H1 (cell line): Measurements from ENCODE around the gene COQ8A. TPM values are rescaled to one million over a fixed set of nuclear protein-coding genes. Genes with fewer than 3 reads are reported as not detected.

Source experiments
- CTCF ChIA-PET: fragments of 300-600 bp; sonication (Branson Sonifier 250); formaldehyde crosslinking; loops from one replicate; lab custom pipeline; 2021; ENCODE audit not compliant: partially characterized antibody; lab: Charles Lee
- POLR2A ChIA-PET: fragments of 300-600 bp; sonication (Branson Sonifier 250); formaldehyde crosslinking; loops from one replicate; lab custom pipeline; 2021; ENCODE audit warnings: inconsistent platforms; ENCODE audit not compliant: partially characterized antibody; lab: Charles Lee
- DNase-seq, 2 experiments: peaks; one replicate each; pipeline versions ENCODE4 v3.0.0 to v3.0.0-alpha.2; 2010 to 2022; ENCODE audit warnings: low spot score in 2 of 2, low read depth in 1 of 2, mixed read lengths in 1 of 2
- FAIRE-seq: peaks from 2 replicates; lab custom pipeline; 2011; peaks lifted over from hg19 to GRCh38; lab: Jason Lieb, UNC
- H2AFZ ChIP-seq: 2 replicates; pipeline ENCODE4 v1.8.1; 2012; ENCODE audit warnings: low read length, inconsistent platforms
- H2AK5ac ChIP-seq: 2 replicates; pipeline ENCODE4 v1.6.1; 2013; ENCODE audit warnings: low read depth, low read length
- H2BK120ac ChIP-seq: replicated peaks from 2 replicates; pipeline ENCODE3; 2013; ENCODE audit warnings: low read depth, low read length, inconsistent platforms
- H2BK12ac ChIP-seq: 2 replicates; pipeline ENCODE4 v1.6.1; 2013; ENCODE audit warnings: low read depth, low read length
- H2BK15ac ChIP-seq: 2 replicates; pipeline ENCODE4 v1.6.1; 2013; ENCODE audit warnings: low read length
- H2BK20ac ChIP-seq: 2 replicates; pipeline ENCODE4 v1.6.1; 2013; ENCODE audit warnings: low read length
- H2BK5ac ChIP-seq: 2 replicates; pipeline ENCODE4 v1.6.1; 2013; ENCODE audit warnings: low read depth, low read length
- H3K14ac ChIP-seq: 2 replicates; pipeline ENCODE4 v1.6.1; 2013; ENCODE audit warnings: inconsistent platforms; ENCODE audit not compliant: insufficient read length
- H3K18ac ChIP-seq: 2 replicates; pipeline ENCODE4 v1.6.1; 2013; ENCODE audit warnings: low read length; ENCODE audit errors: extremely low read depth
- H3K23ac ChIP-seq: 2 replicates; pipeline ENCODE4 v1.6.1; 2013; ENCODE audit warnings: inconsistent platforms; ENCODE audit not compliant: insufficient read length
- H3K23me2 ChIP-seq: 2 replicates; pipeline ENCODE4 v1.6.1; 2013; ENCODE audit warnings: low read depth, low read length
- H3K27ac ChIP-seq: 2 replicates; pipeline ENCODE4 v1.6.1; 2011; ENCODE audit warnings: low read depth, low read length, inconsistent platforms
- H3K27me3 ChIP-seq, 4 experiments: replicated peaks in 1 of 4; 1 replicate in 1 of 4; 2 replicates in 3 of 4; pipeline versions ENCODE4 v1.6.1 to v1.8.1; 2011 to 2013; ENCODE audit warnings: low read length in 3 of 4, mild to moderate bottlenecking in 3 of 4, inconsistent platforms in 2 of 4, mixed read lengths in 2 of 4, moderate library complexity in 1 of 4; ENCODE audit not compliant: control insufficient read depth in 3 of 4, insufficient read depth in 3 of 4; ENCODE audit errors: extremely low read depth in 1 of 4
- H3K36me3 ChIP-seq, 4 experiments: 2 replicates each; pipeline versions ENCODE4 v1.6.1 to v1.8.1; 2011 to 2013; ENCODE audit warnings: mild to moderate bottlenecking in 4 of 4, low read length in 3 of 4, moderate library complexity in 2 of 4, control low read depth in 1 of 4, inconsistent platforms in 1 of 4; ENCODE audit not compliant: insufficient read depth in 4 of 4, control insufficient read depth in 2 of 4
- H3K4ac ChIP-seq: replicated peaks from 2 replicates; pipeline ENCODE3; 2013; ENCODE audit warnings: low read length, low read depth, mixed read lengths, inconsistent platforms; ENCODE audit not compliant: insufficient read length
- H3K4me1 ChIP-seq, 4 experiments: replicated peaks in 1 of 4; 1 replicate in 1 of 4; 2 replicates in 3 of 4; pipeline versions ENCODE4 v1.6.1 to v1.8.1; 2011 to 2013; ENCODE audit warnings: low read length in 3 of 4, inconsistent platforms in 2 of 4, mixed read lengths in 1 of 4; ENCODE audit not compliant: insufficient read depth in 4 of 4, control insufficient read depth in 3 of 4
- H3K4me2 ChIP-seq, 2 experiments: 2 replicates each; pipeline versions ENCODE4 v1.6.1 to v1.8.1; 2011 to 2013; ENCODE audit warnings: low read depth in 2 of 2, low read length in 2 of 2, control low read depth in 1 of 2, inconsistent platforms in 1 of 2, mild to moderate bottlenecking in 1 of 2; ENCODE audit not compliant: insufficient read depth in 1 of 2
- H3K4me3 ChIP-seq, 4 experiments: fragments of 200-600, 300-600 bp in 1 of 4; sonication (generic), shearing (Covaris generic), sonication (Bioruptor Twin) in 1 of 4; 2 replicates each; pipeline versions ENCODE4 v1.5.1 to v1.8.1; 2011 to 2016; ENCODE audit warnings: low read length in 4 of 4, low read depth in 3 of 4, control low read depth in 2 of 4, inconsistent platforms in 2 of 4, mild to moderate bottlenecking in 2 of 4, mixed read lengths in 1 of 4, moderate library complexity in 1 of 4; ENCODE audit not compliant: insufficient read depth in 2 of 4; ENCODE audit errors: extremely low read depth in 1 of 4
- H3K56ac ChIP-seq: replicated peaks from 2 replicates; pipeline ENCODE3; 2013; ENCODE audit warnings: low read depth, mild to moderate bottlenecking, mixed read lengths, low read length, inconsistent platforms; ENCODE audit not compliant: insufficient read length
- H3K79me1 ChIP-seq: 2 replicates; pipeline ENCODE4 v1.6.1; 2013; ENCODE audit warnings: low read depth, low read length, control low read depth
- H3K79me2 ChIP-seq, 2 experiments: 2 replicates each; pipeline versions ENCODE4 v1.6.1 to v1.8.1; 2012 to 2013; ENCODE audit warnings: low read length in 2 of 2, mild to moderate bottlenecking in 2 of 2, inconsistent platforms in 1 of 2; ENCODE audit not compliant: insufficient read depth in 2 of 2, control insufficient read depth in 1 of 2
- H3K9ac ChIP-seq, 4 experiments: replicated peaks in 1 of 4; 1 replicate in 1 of 4; 2 replicates in 3 of 4; pipeline versions ENCODE4 v1.6.1 to v1.8.1; 2011 to 2013; ENCODE audit warnings: low read depth in 3 of 4, low read length in 3 of 4, control low read depth in 2 of 4, mild to moderate bottlenecking in 2 of 4, moderate library complexity in 2 of 4, inconsistent platforms in 1 of 4; ENCODE audit errors: extremely low read depth in 1 of 4
- H3K9me3 ChIP-seq, 2 experiments: 2 replicates each; pipeline versions ENCODE4 v1.6.1 to v1.8.1; 2012 to 2013; ENCODE audit warnings: mild to moderate bottlenecking in 2 of 2, moderate library complexity in 2 of 2, control low read depth in 1 of 2, inconsistent platforms in 1 of 2, low read depth in 1 of 2, low read length in 1 of 2, mixed read lengths in 1 of 2; ENCODE audit not compliant: insufficient read depth in 2 of 2
- H4K20me1 ChIP-seq, 2 experiments: replicated peaks in 1 of 2; 2 replicates each; pipeline versions ENCODE3 to v1.8.1; 2011 to 2013; ENCODE audit warnings: inconsistent platforms in 2 of 2, low read length in 2 of 2, mild to moderate bottlenecking in 1 of 2; ENCODE audit not compliant: insufficient read depth in 2 of 2, control insufficient read depth in 1 of 2
- H4K5ac ChIP-seq: 2 replicates; pipeline ENCODE4 v1.6.1; 2013; ENCODE audit warnings: low read length, low read depth, mixed read lengths, inconsistent platforms; ENCODE audit not compliant: insufficient read length
- H4K8ac ChIP-seq: 2 replicates; pipeline ENCODE4 v1.8.0; 2013; ENCODE audit warnings: mild to moderate bottlenecking, moderate library complexity, low read length, inconsistent platforms; ENCODE audit not compliant: insufficient read depth; ENCODE audit errors: extremely low read depth
- H4K91ac ChIP-seq: replicated peaks from 2 replicates; pipeline ENCODE3; 2013; ENCODE audit warnings: low read length, mixed read lengths, inconsistent platforms; ENCODE audit not compliant: insufficient read length
- CTCF ChIP-seq, 3 experiments: IDR thresholded peaks; 1 replicate in 2 of 3; 2 replicates in 1 of 3; pipeline versions ENCODE4 v1.5.1 to v1.6.1; 2011; ENCODE audit warnings: low read length in 3 of 3, mild to moderate bottlenecking in 3 of 3, inconsistent platforms in 2 of 3, low read depth in 1 of 3, moderate library complexity in 1 of 3; ENCODE audit not compliant: insufficient read depth in 1 of 3; ENCODE audit errors: control extremely low read depth in 1 of 3
- HDAC6 ChIP-seq: IDR thresholded peaks from one replicate; pipeline ENCODE4 v1.7.1; 2012; ENCODE audit warnings: low read depth, mild to moderate bottlenecking, inconsistent platforms, low read length, moderate library complexity
- POLR2A ChIP-seq, 2 experiments: IDR thresholded peaks; 1 replicate in 1 of 2; 2 replicates in 1 of 2; pipeline ENCODE4 v1.6.1; 2011; ENCODE audit warnings: low read depth in 2 of 2, low read length in 2 of 2, mild to moderate bottlenecking in 2 of 2; ENCODE audit errors: control extremely low read depth in 1 of 2
- RBBP5 ChIP-seq: IDR thresholded peaks from 2 replicates; pipeline ENCODE4 v1.7.1; 2012; ENCODE audit warnings: low read depth, mild to moderate bottlenecking, inconsistent platforms, low read length, moderate library complexity, borderline replicate concordance
- SIRT6 ChIP-seq: IDR thresholded peaks from one replicate; pipeline ENCODE4 v1.7.1; 2012; ENCODE audit warnings: low read length, inconsistent platforms
- SRF ChIP-seq: IDR thresholded peaks from 2 replicates; pipeline ENCODE4 v1.6.1; 2011; ENCODE audit warnings: mild to moderate bottlenecking, low read depth, low read length, moderate library complexity
- SUZ12 ChIP-seq: fragments of 200-600 bp; sonication (generic); IDR thresholded peaks from 2 replicates; pipeline ENCODE4 v1.6.1; 2012; ENCODE audit warnings: mild to moderate bottlenecking, inconsistent platforms, low read length, moderate library complexity, mixed read lengths
- TAF1 ChIP-seq: IDR thresholded peaks from 2 replicates; pipeline ENCODE4 v1.6.1; 2011; ENCODE audit warnings: mild to moderate bottlenecking, low read depth, low read length
- TAF7 ChIP-seq: optimal IDR thresholded peaks from 2 replicates; pipeline ENCODE3; 2011; ENCODE audit warnings: low read depth, mild to moderate bottlenecking, inconsistent platforms, low read length, moderate library complexity, borderline replicate concordance
- WGBS, 2 experiments: shearing (Covaris generic) in 1 of 2; methylation state at CpG; one replicate each; pipeline versions ENCODE4 v1.1.6 to v1.1.7; 2013 to 2015; ENCODE audit warnings: low lambda C conversion rate in 2 of 2, mixed read lengths in 2 of 2, inconsistent platforms in 1 of 2, low coverage in 1 of 2, missing lambda C conversion rate in 1 of 2; ENCODE audit not compliant: insufficient replicate concordance in 2 of 2, insufficient coverage in 1 of 2, insufficient read length in 1 of 2; ENCODE audit errors: extremely low coverage in 1 of 2, missing lambda C conversion rate in 1 of 2; 5-methylcytosine and 5-hydroxymethylcytosine counted together
- polyA plus RNA-seq, 7 experiments: library from polyadenylated mRNA; depleted of rRNA in 3 of 7; stranded (reverse) in 5 of 7; unstranded in 2 of 7; fragments of >200 nt in 5 of 7; fragments of 200-250 nt in 2 of 7; gene quantifications; 1 replicate in 5 of 7; 2 replicates in 1 of 7; 4 replicates in 1 of 7; pipeline versions ENCODE4 v1.2.1 to v1.2.3, GENCODE V29; 2011 to 2013; ENCODE audit warnings: missing spikeins in 2 of 7, mixed read lengths in 2 of 7
- total RNA-seq: library from RNA; stranded (reverse); fragmentation: NEBNext Ultra II Directional; extraction: Animal tissue kit (Norgen Biotek cat#: 25700); gene quantifications from 2 replicates; pipeline ENCODE4 v1.2.1, GENCODE V29; 2021

The COQ8A gene
- total and polyA plus RNA-seq, 2 of the 8 experiments (the other 6 are each of a cell fraction or from before 2014, with no cell fraction given), result 28.5 to 38.9 TPM

- H3K18ac ChIP-seq, result no peak overlapping the region
- no peaks in the 10 kb centered on the region for H3K9me3 ChIP-seq
- 83% methylated on average over 22 of the region's 22 CpGs; no CpG with 5 or more reads in 1 of the 2 experiments for WGBS, 2 experiments
- 0 out of 2 replicates have a peak overlapping the region, but pooled peaks have one; percentile 25 for H2BK20ac ChIP-seq
- ChIA-PET CTCF (interaction anchor here (0.7 to 2.1 kb wide), 7 partner anchors 9 to 482 kb away, joined by 3 to 7 read pairs (median 3); no protein-coding TSS in a partner anchor), POLR2A (interaction anchor here (0.7 to 2.3 kb wide), 5 partner anchors 9 to 325 kb away, joined by 3 to 8 read pairs (median 3); partner anchors contain the start of gene COQ8A)
- H3K23me2 ChIP-seq, result peaks cover 2% of the 10 kb centered on the region; the same call in 1 of the 2 replicates
- no peak overlapping the region for H2AFZ ChIP-seq
- FAIRE-seq (no peak), DNase-seq (peak in 1 of 2 experiments; percentile 47)
- no peak overlapping the region for H2AK5ac ChIP-seq
- H3K27ac ChIP-seq, result no peak overlapping the region
- 0 out of 2 replicates have a peak overlapping the region, but pooled peaks have one; percentile 15 for H2BK5ac ChIP-seq
- H3K4ac ChIP-seq, result no peak overlapping the region
- H3K36me3 ChIP-seq, result no peaks in the 10 kb centered on the region
- H3K14ac ChIP-seq, result no peak overlapping the region
- H3K79me2 ChIP-seq, result no peaks in the 10 kb centered on the region
- H3K56ac ChIP-seq, result no peak overlapping the region
- peaks cover 2 to 13% (median 8%) of the 10 kb centered on the region in 4 experiments for H3K4me1 ChIP-seq
- no peak overlapping the region for H3K23ac ChIP-seq
- H2BK15ac ChIP-seq, result no peak overlapping the region
- H4K91ac ChIP-seq, result no peak overlapping the region
- no peaks in the 10 kb centered on the region for H3K27me3 ChIP-seq
- H3K4me2 ChIP-seq, result peak overlapping the region in 1 of 2 experiments; percentile 26; a peak in 2 of 4 replicates
- H2BK120ac ChIP-seq, result no peak overlapping the region
- no peak overlapping the region for H3K9ac ChIP-seq
- no peak overlapping the region for H2BK12ac ChIP-seq
- no peaks in the 10 kb centered on the region for H4K20me1 ChIP-seq
- no peak overlapping the region for H4K5ac ChIP-seq
- peak overlapping the region; percentile 92 for H4K8ac ChIP-seq
- H3K4me3 ChIP-seq, result no peak overlapping the region
- H3K79me1 ChIP-seq, result no peaks in the 10 kb centered on the region
- TF ChIP-seq CTCF (IDR thresholded peaks at IDR 0.05; ENCODE audit: control extremely low read depth in 1 of 3, insufficient read depth in 1 of 3, low read depth in 1 of 3, low read length in 3 of 3) (no peak), RBBP5 (no peak), SUZ12 (no peak), TAF7 (no peak), HDAC6 (no peak), SIRT6 (no peak), TAF1 (no peak), POLR2A (IDR thresholded peaks at IDR 0.05; ENCODE audit: control extremely low read depth in 1 of 2, low read depth in 2 of 2, low read length in 2 of 2) (no peak), SRF (no peak)
Observed at GRCh38 chr1:226993814-226994585, 53.9 kb downstream of the COQ8A start.
